Gastrocnemius medialis (tissue), 4 donors: ENCODE data around the gene BIVM. TPM values are rescaled to one million over a fixed set of nuclear protein-coding genes. Genes with fewer than 3 reads are reported as not detected.

ENCODE experiments used
- ATAC-seq, 2 donors: fragments of 150-250 bp; one replicate each; pipeline ENCODE4 v1.9.1; 2016
- DNase-seq, 2 donors: peaks; one replicate each; pipeline ENCODE4 v3.0.0-alpha.2; 2019
- H3K27ac ChIP-seq, 4 donors: fragments of 200-600 bp; sonication (generic); 1 replicate in 1 of 4; 2 replicates in 3 of 4; pipeline ENCODE4 v1.5.1; 2016 to 2018; ENCODE audit warnings: mild to moderate bottlenecking in 2 of 4, moderate library complexity in 1 of 4
- H3K27me3 ChIP-seq, 3 donors: fragments of 200-600 bp; sonication (generic) in 2 of 3; 1 replicate in 1 of 3; 2 replicates in 2 of 3; pipeline versions ENCODE4 v1.5.1 to v1.6.0; 2016 to 2019; ENCODE audit warnings: mild to moderate bottlenecking in 1 of 3, moderate library complexity in 1 of 3
- H3K36me3 ChIP-seq, 2 donors: fragments of 200-600 bp; sonication (generic) in 1 of 2; one replicate each; pipeline ENCODE4 v1.5.1; 2017 to 2018
- H3K4me1 ChIP-seq, 2 donors: fragments of 200-600 bp; sonication (generic) in 1 of 2; one replicate each; pipeline ENCODE4 v1.5.1; 2016 to 2017; ENCODE audit warnings: mild to moderate bottlenecking in 2 of 2
- H3K4me3 ChIP-seq, 4 donors: fragments of 200-600 bp; sonication (generic) in 3 of 4; 1 replicate in 1 of 4; 2 replicates in 3 of 4; pipeline ENCODE4 v1.5.1; 2016 to 2019; ENCODE audit warnings: mild to moderate bottlenecking in 2 of 4
- H3K9me3 ChIP-seq, 3 donors: fragments of 200-600 bp; sonication (generic) in 2 of 3; 1 replicate in 1 of 3; 2 replicates in 2 of 3; pipeline ENCODE4 v1.5.1; 2016 to 2019
- POLR2A ChIP-seq, 2 donors: fragments of 450-650 bp; IDR thresholded peaks; one replicate each; pipeline ENCODE4 v1.6.1; 2017; ENCODE audit warnings: antibody characterized with exemption in 2 of 2, mild to moderate bottlenecking in 2 of 2, moderate library complexity in 2 of 2
- in situ Hi-C, 4 donors: fragments of 200-750 bp; cut with MboI; loops; one replicate each; pipeline versions ENCODE4 v1.15.0 to v1.8.0; 2017; ENCODE audit warnings: low sequenced_read_pairs in 4 of 4
- intact Hi-C: fragments of 100-400 bp; cut with DNase I; formaldehyde crosslinking; loops from one replicate; pipeline ENCODE4 v1.15.1; 2023; ENCODE audit warnings: low total_unique reads
- total RNA-seq, 4 donors: library from RNA; depleted of rRNA; stranded (reverse); fragments of >200 nt; gene quantifications; one replicate each; pipeline versions ENCODE4 v1.1.0 to v1.2.3, GENCODE V29; 2016
- TF ChIP-seq, protein P1 (sequence below), 5 experiments: fragments of 450-650 bp in 3 of 5; fragments of 200-600 bp in 2 of 5; sonication (generic) in 2 of 5; IDR thresholded peaks in 4 of 5; conservative IDR thresholded peaks in 1 of 5; 1 replicate in 4 of 5; 2 replicates in 1 of 5; pipeline ENCODE4 v1.5.1; 2016 to 2019; ENCODE audit warnings: antibody characterized with exemption in 5 of 5, mild to moderate bottlenecking in 3 of 5, moderate library complexity in 3 of 5

BIVM gene
- total RNA-seq, 4 donors from 2014 or later: 14.2 to 25.1 (median 21.1) TPM

DNA sequence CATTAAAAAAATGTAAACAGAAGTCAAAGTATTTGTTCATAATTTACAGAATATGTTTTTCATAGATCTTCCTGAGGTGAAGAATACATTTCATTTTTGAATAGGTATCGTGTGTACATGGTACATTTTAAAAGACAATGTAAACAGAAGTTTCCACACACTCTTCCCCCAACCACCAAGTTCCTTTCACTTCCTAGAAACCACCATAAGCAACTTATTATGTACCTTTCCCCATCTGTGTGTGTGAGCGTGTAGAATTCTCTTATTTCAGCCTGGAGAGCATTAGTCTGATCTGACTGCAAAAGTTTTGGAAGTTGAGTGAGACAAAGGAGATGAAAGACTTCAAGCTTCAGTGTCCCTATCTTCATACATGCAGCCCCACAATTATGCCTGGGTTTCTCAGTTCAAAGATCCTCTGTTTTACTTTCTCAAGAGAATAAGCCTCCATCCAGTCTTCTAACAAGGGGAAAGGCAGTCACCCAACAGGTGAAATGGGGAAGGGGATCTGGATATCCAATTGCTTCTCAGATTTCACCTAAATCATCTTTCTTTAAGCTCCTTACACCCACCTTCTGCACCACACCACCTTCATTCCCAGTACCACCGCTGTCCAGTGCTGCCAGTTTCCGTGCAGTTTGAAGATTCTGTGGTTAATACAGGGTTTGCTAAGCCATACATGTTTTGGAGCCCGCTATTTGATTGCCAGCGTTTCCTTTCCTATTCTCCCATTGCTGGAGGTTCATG lies 27.4 kb upstream of the BIVM start:
- TF ChIP-seq POLR2A (IDR thresholded peaks at IDR 0.05): no peak
- TF ChIP-seq, protein P1, sequence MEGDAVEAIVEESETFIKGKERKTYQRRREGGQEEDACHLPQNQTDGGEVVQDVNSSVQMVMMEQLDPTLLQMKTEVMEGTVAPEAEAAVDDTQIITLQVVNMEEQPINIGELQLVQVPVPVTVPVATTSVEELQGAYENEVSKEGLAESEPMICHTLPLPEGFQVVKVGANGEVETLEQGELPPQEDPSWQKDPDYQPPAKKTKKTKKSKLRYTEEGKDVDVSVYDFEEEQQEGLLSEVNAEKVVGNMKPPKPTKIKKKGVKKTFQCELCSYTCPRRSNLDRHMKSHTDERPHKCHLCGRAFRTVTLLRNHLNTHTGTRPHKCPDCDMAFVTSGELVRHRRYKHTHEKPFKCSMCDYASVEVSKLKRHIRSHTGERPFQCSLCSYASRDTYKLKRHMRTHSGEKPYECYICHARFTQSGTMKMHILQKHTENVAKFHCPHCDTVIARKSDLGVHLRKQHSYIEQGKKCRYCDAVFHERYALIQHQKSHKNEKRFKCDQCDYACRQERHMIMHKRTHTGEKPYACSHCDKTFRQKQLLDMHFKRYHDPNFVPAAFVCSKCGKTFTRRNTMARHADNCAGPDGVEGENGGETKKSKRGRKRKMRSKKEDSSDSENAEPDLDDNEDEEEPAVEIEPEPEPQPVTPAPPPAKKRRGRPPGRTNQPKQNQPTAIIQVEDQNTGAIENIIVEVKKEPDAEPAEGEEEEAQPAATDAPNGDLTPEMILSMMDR (IDR thresholded peaks at IDR 0.05 in 4 of 5, conservative IDR thresholded peaks at IDR 0.05 in 1 of 5): no peak

DNA sequence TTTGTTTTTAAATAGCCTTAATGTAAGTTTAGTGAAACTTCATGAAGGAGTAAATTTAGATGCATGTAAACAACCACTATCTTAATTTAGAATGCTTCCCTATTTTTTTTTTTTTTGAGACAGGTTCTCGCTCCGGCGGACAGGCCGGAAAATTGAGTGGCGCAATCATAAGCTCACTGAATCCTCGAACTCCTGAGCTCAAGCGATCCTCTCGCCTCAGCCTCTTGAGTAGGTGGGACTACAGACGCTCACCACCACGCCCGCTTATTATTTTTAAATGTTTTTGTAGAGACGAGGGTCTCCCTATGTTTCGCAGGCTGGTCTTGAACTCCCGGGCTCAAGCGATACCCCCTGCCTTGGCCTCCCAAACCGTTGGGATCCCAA lies 26.9 kb upstream of the BIVM start:
- intact Hi-C loops: loop anchor here (2.0 kb wide), 2 partner anchors 49 to 175 kb away; partner anchors contain the start of gene TPP2
- no peaks in the 10 kb centered on the region for H3K9me3 ChIP-seq
- TF ChIP-seq, protein P1 (IDR thresholded peaks at IDR 0.05 in 4 of 5, conservative IDR thresholded peaks at IDR 0.05 in 1 of 5): no peak
- TF ChIP-seq POLR2A (IDR thresholded peaks at IDR 0.05): no peak
- peaks cover 7 to 9% of the 10 kb centered on the region in 2 donors for H3K4me1 ChIP-seq
- in situ Hi-C loops: no loop called here
- ATAC-seq (no peak), DNase-seq (no peak)
- H3K27me3 ChIP-seq: no peaks in the 10 kb centered on the region
- H3K27ac ChIP-seq: no peak overlapping the region
- no peaks in the 10 kb centered on the region for H3K36me3 ChIP-seq
- no peak overlapping the region for H3K4me3 ChIP-seq

More for the DNA sequence above, 27.4 kb upstream of the BIVM start:
- ATAC-seq (no peak), DNase-seq (no peak)
- intact Hi-C loops (loop anchor here (2.0 kb wide), 2 partner anchors 49 to 175 kb away; partner anchors contain the start of gene TPP2), in situ Hi-C loops (no loop called here)
- no peaks in the 10 kb centered on the region for H3K9me3 ChIP-seq
- H3K27me3 ChIP-seq: no peaks in the 10 kb centered on the region
- H3K36me3 ChIP-seq: peaks cover 0 to 5% of the 10 kb centered on the region in 2 donors
- H3K27ac ChIP-seq: no peak overlapping the region
- peaks cover 7 to 9% of the 10 kb centered on the region in 2 donors for H3K4me1 ChIP-seq
- H3K4me3 ChIP-seq: no peak overlapping the region

DNA sequence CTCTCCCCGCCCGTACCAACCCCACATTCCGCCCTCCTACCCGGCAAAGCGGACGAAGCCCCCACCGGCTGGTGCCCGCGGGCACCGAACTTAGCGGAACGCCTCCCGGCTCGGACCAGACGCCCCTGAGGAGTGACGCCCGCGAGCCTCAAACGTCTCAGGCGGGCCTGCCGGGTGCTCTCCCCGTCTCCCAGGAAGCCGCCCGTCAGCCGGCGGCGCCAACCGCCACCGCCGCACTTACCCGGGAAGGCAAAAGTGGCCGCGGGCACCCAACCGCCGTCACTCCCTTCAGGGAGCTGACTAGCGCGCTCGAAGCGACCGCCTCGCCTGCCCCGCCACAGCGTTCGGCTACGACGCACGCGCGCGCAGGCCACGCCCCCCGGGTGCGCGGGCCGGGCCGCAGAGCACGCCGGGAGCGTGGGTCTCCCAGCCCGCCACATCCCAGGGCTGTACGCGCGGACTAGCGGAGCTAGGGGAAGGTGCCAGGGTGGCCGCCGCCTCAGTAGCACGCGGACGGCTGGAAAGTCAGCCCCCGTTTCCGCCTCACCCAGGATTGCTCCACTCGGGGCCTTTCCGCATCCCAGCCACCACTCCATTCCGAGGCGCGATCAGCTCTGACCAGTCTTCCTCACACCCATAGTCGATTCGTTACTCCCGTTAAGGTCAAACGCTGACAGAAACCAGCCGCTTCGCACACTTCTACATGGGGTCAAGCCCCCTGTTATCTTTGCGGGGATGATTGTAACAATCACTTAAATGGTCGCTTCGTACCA lies 25.3 kb upstream of the BIVM start, which contains the start of gene TEX30:
TSS of gene TEX30 (minus strand) at position 346 of the 773 bp plus-strand sequence. CDS start 3,760 bp downstream, outside the sequence.
- Histone ChIP-seq H3K27me3 (no peaks in the 10 kb centered on the region), H3K36me3 (no peaks in the 10 kb centered on the region), H3K4me3 (peak within 1 kb of the TSS; percentile 72 to 91 (median 74)), H3K27ac (peak within 1 kb of the TSS; percentile 80 to 85 (median 80)), H3K9me3 (no peaks in the 10 kb centered on the region), H3K4me1 (peaks cover 7 to 9% of the 10 kb centered on the region in 2 donors)
- TF ChIP-seq POLR2A (IDR thresholded peaks at IDR 0.05): peak; percentile 81 to 86
- TF ChIP-seq, protein P1 (IDR thresholded peaks at IDR 0.05 in 4 of 5, conservative IDR thresholded peaks at IDR 0.05 in 1 of 5): no peak
- intact Hi-C loops (loop anchor here (1.0 to 2.0 kb wide), 3 partner anchors 26 to 177 kb away; partner anchors contain the start of genes BIVM and TPP2), in situ Hi-C loops (no loop called here)
- ATAC-seq (peak; percentile 96), DNase-seq (peak; percentile 50 to 73)

DNA sequence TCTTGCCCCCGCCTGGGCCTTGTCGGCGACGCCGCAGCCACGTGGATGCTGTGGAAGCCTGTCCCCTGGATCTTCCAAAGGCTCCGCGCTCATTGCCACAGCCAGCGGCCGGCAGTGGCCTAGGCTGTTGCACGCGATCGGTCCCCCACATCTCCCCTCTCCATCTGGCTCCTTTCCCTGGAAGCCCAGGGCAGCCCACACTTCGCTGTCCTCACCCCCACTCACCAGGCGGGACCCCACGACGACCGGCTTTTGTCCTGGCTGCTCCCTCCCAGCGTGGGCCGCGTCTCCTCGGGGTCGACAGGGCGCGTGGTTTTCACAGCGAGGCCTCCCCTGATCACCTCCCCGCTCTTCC lies 24.7 kb upstream of the BIVM start:
- peak in 1 of 2 donors; percentile 6 for ATAC-seq

More for the DNA sequence above, 24.7 kb upstream of the BIVM start:
- H3K4me1 ChIP-seq: peaks cover 7 to 9% of the 10 kb centered on the region in 2 donors
- no peaks in the 10 kb centered on the region for H3K9me3 ChIP-seq
- H3K36me3 ChIP-seq: no peaks in the 10 kb centered on the region
- intact Hi-C loops: no loop called here
- no peak for TF ChIP-seq POLR2A (IDR thresholded peaks at IDR 0.05)
- H3K27ac ChIP-seq: peak overlapping the region; percentile 80 to 85 (median 80)
- in situ Hi-C loops: no loop called here
- H3K4me3 ChIP-seq: peak overlapping the region; percentile 72 to 91 (median 74)
- H3K27me3 ChIP-seq: no peaks in the 10 kb centered on the region
- DNase-seq: peak in 1 of 2 donors; percentile 14
